IPS DF 6.9 (cell line): ENCODE measurements around the gene GLIS1.

Experiments used
- DNase-seq: peaks from one replicate; pipeline ENCODE4 v3.0.0-alpha.2; 2013; ENCODE audit warnings: low read depth, low spot score
- H3K27ac ChIP-seq: one replicate; pipeline ENCODE4 v1.5.1; 2013; ENCODE audit warnings: low read length, control low read depth
- H3K27me3 ChIP-seq: 2 replicates; pipeline ENCODE4 v1.6.1; 2013; ENCODE audit warnings: mild to moderate bottlenecking, low read length; ENCODE audit not compliant: control insufficient read depth, insufficient read depth
- H3K36me3 ChIP-seq: 2 replicates; pipeline ENCODE4 v1.6.1; 2013; ENCODE audit warnings: low read length; ENCODE audit not compliant: control insufficient read depth, insufficient read depth
- H3K4me1 ChIP-seq: 2 replicates; pipeline ENCODE4 v1.6.1; 2013; ENCODE audit warnings: low read length; ENCODE audit not compliant: control insufficient read depth, insufficient read depth
- H3K4me3 ChIP-seq: 2 replicates; pipeline ENCODE4 v1.5.1; 2013; ENCODE audit warnings: mild to moderate bottlenecking, low read length
- H3K9me3 ChIP-seq: 2 replicates; pipeline ENCODE4 v1.6.1; 2013; ENCODE audit warnings: low read length, inconsistent platforms; ENCODE audit not compliant: control insufficient read depth, insufficient read depth
- WGBS: extraction: QIAGEN DNeasy Blood & Tissue Kit; methylation state at CpG from one replicate; pipeline ENCODE4 v1.1.7; 2013; ENCODE audit warnings: mixed read lengths, missing lambda C conversion rate; ENCODE audit not compliant: insufficient read length, insufficient coverage; 5-methylcytosine and 5-hydroxymethylcytosine counted together

GLIS1 gene

GRCh38 chr1:53681977-53682685 lies 56.8 kb downstream of the GLIS1 start:
- no peaks in the 10 kb centered on the region for H3K27me3 ChIP-seq
- H3K27ac ChIP-seq: no peak overlapping the region
- H3K9me3 ChIP-seq: no peaks in the 10 kb centered on the region
- H3K4me1 ChIP-seq: 0 out of 2 replicates have a peak, but pooled peaks cover 3% of the 10 kb centered on the region
- peak; percentile 86 for DNase-seq
- no peaks in the 10 kb centered on the region for H3K36me3 ChIP-seq
- WGBS: no CpG with 5 or more reads among the region's 15 CpGs
- H3K4me3 ChIP-seq: no peak overlapping the region

- whole genome bisulfite sequencing: no CpG with 5 or more reads among the region's 6 CpGs
- Histone ChIP-seq H3K27me3 (no peaks in the 10 kb centered on the region), H3K9me3 (no peaks in the 10 kb centered on the region), H3K27ac (no peak overlapping the region), H3K4me3 (no peak overlapping the region), H3K36me3 (no peaks in the 10 kb centered on the region), H3K4me1 (0 out of 2 replicates have a peak, but pooled peaks cover 3% of the 10 kb centered on the region)
- DNase-seq: no peak
These were observed 57.5 kb downstream of the GLIS1 start for GRCh38 chr1:53681351-53681976.

- WGBS: no CpG with 5 or more reads among the region's 8 CpGs
- Histone ChIP-seq H3K27ac (no peak overlapping the region), H3K36me3 (no peaks in the 10 kb centered on the region), H3K4me3 (no peak overlapping the region), H3K27me3 (no peaks in the 10 kb centered on the region), H3K4me1 (0 out of 2 replicates have a peak, but pooled peaks cover 3% of the 10 kb centered on the region), H3K9me3 (no peaks in the 10 kb centered on the region)
- no peak for DNase-seq
These were observed 58.1 kb downstream of the GLIS1 start for GRCh38 chr1:53680868-53681267.

GRCh38 chr1:53678938-53679825 lies 59.8 kb downstream of the GLIS1 start:
- no peaks in the 10 kb centered on the region for H3K36me3 ChIP-seq
- no CpG with 5 or more reads among the region's 15 CpGs for WGBS
- H3K27ac ChIP-seq: no peak overlapping the region
- H3K27me3 ChIP-seq: no peaks in the 10 kb centered on the region
- 0 out of 2 replicates have a peak, but pooled peaks cover 3% of the 10 kb centered on the region for H3K4me1 ChIP-seq
- H3K4me3 ChIP-seq: no peak overlapping the region
- no peak for DNase-seq
- H3K9me3 ChIP-seq: no peaks in the 10 kb centered on the region

GRCh38 chr1:53678507-53678906 lies 60.5 kb downstream of the GLIS1 start:
- no peak overlapping the region for H3K4me3 ChIP-seq
- H3K27ac ChIP-seq: no peak overlapping the region
- no peaks in the 10 kb centered on the region for H3K9me3 ChIP-seq
- 0 out of 2 replicates have a peak, but pooled peaks cover 3% of the 10 kb centered on the region for H3K4me1 ChIP-seq
- no peaks in the 10 kb centered on the region for H3K27me3 ChIP-seq
- H3K36me3 ChIP-seq: no peaks in the 10 kb centered on the region
- WGBS: no CpG with 5 or more reads among the region's 4 CpGs
- no peak for DNase-seq

- H3K4me1 ChIP-seq: peaks cover 5% of the 10 kb centered on the region
- no peaks in the 10 kb centered on the region for H3K27me3 ChIP-seq
- no CpG with 5 or more reads among the region's 8 CpGs for WGBS
- no peak overlapping the region for H3K4me3 ChIP-seq
- no peaks in the 10 kb centered on the region for H3K36me3 ChIP-seq
- no peak overlapping the region for H3K27ac ChIP-seq
- DNase-seq: no peak
- no peaks in the 10 kb centered on the region for H3K9me3 ChIP-seq
These were observed 60.9 kb downstream of the GLIS1 start for GRCh38 chr1:53678046-53678445.

- no CpG with 5 or more reads among the region's 15 CpGs for WGBS
- no peak overlapping the region for H3K27ac ChIP-seq
- peaks cover 5% of the 10 kb centered on the region for H3K4me1 ChIP-seq
- H3K36me3 ChIP-seq: no peaks in the 10 kb centered on the region
- H3K4me3 ChIP-seq: no peak overlapping the region
- H3K27me3 ChIP-seq: no peaks in the 10 kb centered on the region
- H3K9me3 ChIP-seq: no peaks in the 10 kb centered on the region
- no peak for DNase-seq
These were observed 61.5 kb downstream of the GLIS1 start for GRCh38 chr1:53677486-53677885.

GRCh38 chr1:53672785-53673184 lies 66.2 kb downstream of the GLIS1 start:
- DNase-seq: no peak
- peaks cover 3% of the 10 kb centered on the region for H3K4me1 ChIP-seq
- H3K27me3 ChIP-seq: no peaks in the 10 kb centered on the region
- no peak overlapping the region for H3K4me3 ChIP-seq
- no peaks in the 10 kb centered on the region for H3K9me3 ChIP-seq
- H3K36me3 ChIP-seq: no peaks in the 10 kb centered on the region
- no peak overlapping the region for H3K27ac ChIP-seq
- WGBS: no CpG with 5 or more reads among the region's 9 CpGs

- Histone ChIP-seq H3K36me3 (no peaks in the 10 kb centered on the region), H3K27ac (no peak overlapping the region), H3K9me3 (no peaks in the 10 kb centered on the region), H3K4me1 (peaks cover 3% of the 10 kb centered on the region), H3K4me3 (no peak overlapping the region), H3K27me3 (no peaks in the 10 kb centered on the region)
- no peak for DNase-seq
- WGBS: no CpG with 5 or more reads among the region's 5 CpGs
These were observed 66.7 kb downstream of the GLIS1 start for GRCh38 chr1:53672243-53672642.

- no peak overlapping the region for H3K4me3 ChIP-seq
- no peaks in the 10 kb centered on the region for H3K9me3 ChIP-seq
- no peaks in the 10 kb centered on the region for H3K36me3 ChIP-seq
- H3K27ac ChIP-seq: no peak overlapping the region
- no CpG with 5 or more reads among the region's 3 CpGs for WGBS
- no peaks in the 10 kb centered on the region for H3K27me3 ChIP-seq
- no peak for DNase-seq
- peaks cover 3% of the 10 kb centered on the region for H3K4me1 ChIP-seq
These were observed 69.3 kb downstream of the GLIS1 start for GRCh38 chr1:53669621-53670191.
